Measurements from ENCODE around the gene CDS2. TPM values are rescaled to one million over a fixed set of nuclear protein-coding genes. Genes with fewer than 3 reads are reported as not detected.

Gene CDS2
- total RNA-seq, 1 experiment from 2014 or later, result 26.3 TPM

DNA sequence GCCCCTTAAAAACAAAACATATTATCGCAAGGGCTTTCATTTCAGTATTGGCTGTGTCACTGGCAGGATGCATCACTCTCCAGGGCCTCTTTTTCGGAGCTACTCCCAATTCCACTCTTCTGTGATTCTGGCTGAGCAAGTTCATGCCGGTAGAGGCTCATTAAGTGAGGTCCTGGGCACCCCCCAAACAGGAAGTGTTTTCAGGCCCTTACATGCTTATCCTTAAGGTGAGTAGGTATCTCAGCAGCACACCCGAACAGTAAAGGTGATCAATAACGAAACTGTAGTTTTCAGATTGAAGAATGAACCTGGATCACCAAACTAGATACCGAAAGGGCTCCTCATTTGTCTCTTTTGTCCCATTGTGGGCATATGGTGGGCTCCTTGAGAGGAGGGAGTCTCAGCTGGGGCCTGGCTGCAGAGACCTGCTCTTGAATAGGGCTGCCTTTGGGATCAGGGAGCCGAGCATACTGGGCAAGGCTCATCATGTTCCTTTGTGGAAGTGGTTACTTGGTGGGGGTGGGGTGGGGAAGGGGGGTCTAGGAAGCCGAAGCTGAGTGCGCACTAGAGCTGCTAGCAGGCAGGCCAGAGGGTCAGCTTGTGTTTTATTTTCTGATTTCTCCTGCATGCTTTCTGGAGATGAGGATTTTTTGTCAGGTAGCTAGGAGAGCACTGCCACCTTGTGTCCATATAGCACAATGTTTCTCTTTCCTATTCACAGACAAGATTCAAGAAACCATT is 65.2 kb downstream of the CDS2 start:
- H3K9me3 Mint-ChIP-seq (ENCODE audit: unreplicated experiment), result no peaks in the 10 kb centered on the region
- TF ChIP-seq, protein P1, sequence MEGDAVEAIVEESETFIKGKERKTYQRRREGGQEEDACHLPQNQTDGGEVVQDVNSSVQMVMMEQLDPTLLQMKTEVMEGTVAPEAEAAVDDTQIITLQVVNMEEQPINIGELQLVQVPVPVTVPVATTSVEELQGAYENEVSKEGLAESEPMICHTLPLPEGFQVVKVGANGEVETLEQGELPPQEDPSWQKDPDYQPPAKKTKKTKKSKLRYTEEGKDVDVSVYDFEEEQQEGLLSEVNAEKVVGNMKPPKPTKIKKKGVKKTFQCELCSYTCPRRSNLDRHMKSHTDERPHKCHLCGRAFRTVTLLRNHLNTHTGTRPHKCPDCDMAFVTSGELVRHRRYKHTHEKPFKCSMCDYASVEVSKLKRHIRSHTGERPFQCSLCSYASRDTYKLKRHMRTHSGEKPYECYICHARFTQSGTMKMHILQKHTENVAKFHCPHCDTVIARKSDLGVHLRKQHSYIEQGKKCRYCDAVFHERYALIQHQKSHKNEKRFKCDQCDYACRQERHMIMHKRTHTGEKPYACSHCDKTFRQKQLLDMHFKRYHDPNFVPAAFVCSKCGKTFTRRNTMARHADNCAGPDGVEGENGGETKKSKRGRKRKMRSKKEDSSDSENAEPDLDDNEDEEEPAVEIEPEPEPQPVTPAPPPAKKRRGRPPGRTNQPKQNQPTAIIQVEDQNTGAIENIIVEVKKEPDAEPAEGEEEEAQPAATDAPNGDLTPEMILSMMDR (IDR thresholded peaks at IDR 0.05; ENCODE audit: unreplicated experiment), result peak; percentile 81
- H3K27me3 Mint-ChIP-seq (ENCODE audit: insufficient read depth, unreplicated experiment), result no peaks in the 10 kb centered on the region
- H3K36me3 Mint-ChIP-seq (ENCODE audit: insufficient read depth, unreplicated experiment), result peaks cover 36% of the 10 kb centered on the region
- POLR2A ChIA-PET, result interaction anchor here (1.0 to 2.8 kb wide), 7 partner anchors 13 to 77 kb away, joined by 3 to 56 read pairs (median 4); partner anchors contain the start of genes CDS2 and PCNA
- H3K4me3 Mint-ChIP-seq (ENCODE audit: unreplicated experiment), result no peak overlapping the region
- peak; percentile 81 for DNase-seq (ENCODE audit: unreplicated experiment)
- intact Hi-C loops (cut with micrococcal nuclease), result loop anchor here (1.0 to 2.0 kb wide), 2 partner anchors 66 to 585 kb away; no protein-coding TSS in a partner anchor
- no peak overlapping the region for H3K27ac Mint-ChIP-seq (ENCODE audit: low read depth, unreplicated experiment)
- CTCF ChIA-PET, result interaction anchor here (0.5 to 5.1 kb wide), 41 partner anchors 11 to 623 kb away, joined by 3 to 162 read pairs (median 4); partner anchors contain the start of genes CDS2 and PCNA
- TSS peak; percentile 5 for BruUV-seq (replicated peaks)
- H3K4me1 Mint-ChIP-seq (ENCODE audit: insufficient read depth, unreplicated experiment), result no peaks in the 10 kb centered on the region

DNA sequence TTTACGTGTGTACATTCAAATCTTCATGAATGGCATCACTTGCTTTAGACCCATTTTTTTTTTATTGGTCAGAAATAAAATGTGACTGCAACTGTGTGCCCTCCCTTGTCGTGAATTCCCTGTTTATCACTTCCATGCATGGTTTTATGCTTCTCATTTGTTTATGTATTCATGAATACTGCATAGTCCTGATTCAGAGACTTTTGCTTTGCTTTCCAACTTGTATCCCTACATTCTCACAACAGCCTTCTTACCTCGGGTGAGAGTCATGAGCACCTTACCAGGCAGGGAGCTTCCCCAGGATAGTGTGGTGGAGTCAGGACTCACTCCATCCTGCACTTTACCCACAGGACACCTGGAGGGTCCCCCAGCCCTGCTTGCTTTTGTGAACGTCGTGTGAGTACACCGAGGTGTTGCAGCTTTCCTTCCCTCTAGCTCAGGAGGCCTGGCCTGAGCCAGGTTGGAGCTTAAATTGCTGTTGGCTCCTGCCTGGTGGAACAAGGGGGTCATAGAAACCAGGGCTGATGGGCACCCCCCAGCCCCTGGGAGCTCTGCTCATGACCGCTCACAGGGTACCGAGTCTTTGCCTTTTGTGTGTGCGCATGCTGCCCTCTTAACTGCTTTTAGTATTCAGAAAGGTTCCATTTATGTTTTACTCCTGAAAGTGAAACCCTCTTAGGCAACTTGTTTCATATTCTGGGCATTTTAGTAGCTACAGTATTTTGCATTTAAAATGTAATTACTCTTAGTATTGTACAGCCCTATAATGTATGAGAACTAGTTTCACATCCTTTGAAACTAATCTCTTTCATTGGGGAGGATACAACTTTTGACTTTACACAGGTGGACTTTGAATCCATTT is 66.0 kb downstream of the CDS2 start:
- POLR2A ChIA-PET, result interaction anchor here (1.0 to 2.8 kb wide), 7 partner anchors 12 to 76 kb away, joined by 3 to 56 read pairs (median 5); partner anchors contain the start of genes CDS2 and PCNA
- CTCF ChIA-PET, result interaction anchor here (0.6 to 5.1 kb wide), 47 partner anchors 11 to 960 kb away, joined by 3 to 162 read pairs (median 4); partner anchors contain the start of genes CDS2 and PCNA
- no peaks in the 10 kb centered on the region for H3K4me1 Mint-ChIP-seq (ENCODE audit: insufficient read depth, unreplicated experiment)
- H3K4me3 Mint-ChIP-seq (ENCODE audit: unreplicated experiment), result no peak overlapping the region
- BruUV-seq (replicated peaks), result no TSS peak
- intact Hi-C loops (cut with micrococcal nuclease), result loop anchor here (1.0 to 2.0 kb wide), 2 partner anchors 66 to 586 kb away; no protein-coding TSS in a partner anchor
- peaks cover 29% of the 10 kb centered on the region for H3K36me3 Mint-ChIP-seq (ENCODE audit: insufficient read depth, unreplicated experiment)
- DNase-seq (ENCODE audit: unreplicated experiment), result no peak
- no peaks in the 10 kb centered on the region for H3K9me3 Mint-ChIP-seq (ENCODE audit: unreplicated experiment)
- H3K27ac Mint-ChIP-seq (ENCODE audit: low read depth, unreplicated experiment), result no peak overlapping the region
- no peaks in the 10 kb centered on the region for H3K27me3 Mint-ChIP-seq (ENCODE audit: insufficient read depth, unreplicated experiment)
- TF ChIP-seq, protein P1 (IDR thresholded peaks at IDR 0.05; ENCODE audit: unreplicated experiment), result no peak

DNA sequence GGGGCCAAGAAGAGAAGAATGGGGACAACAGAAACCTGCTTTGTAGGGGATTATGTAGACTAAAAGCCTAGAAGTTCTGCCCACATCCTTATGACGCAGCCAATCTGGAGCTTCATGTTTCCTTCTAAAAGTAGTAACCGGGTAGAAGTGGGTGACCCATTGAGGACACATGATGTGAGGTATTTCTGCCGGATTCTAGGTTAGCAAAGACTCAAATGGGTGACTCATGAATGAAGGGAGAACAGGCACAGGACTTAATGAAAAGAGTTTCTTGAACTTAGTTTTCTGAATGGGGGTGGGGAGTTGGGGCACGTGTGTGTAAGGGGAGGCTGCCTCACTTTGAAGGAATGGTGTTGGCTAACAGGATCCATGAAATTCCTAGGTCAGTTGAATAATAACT is 68.8 kb downstream of the CDS2 start:
- TF ChIP-seq, protein P1 (IDR thresholded peaks at IDR 0.05; ENCODE audit: unreplicated experiment), result no peak
- Mint-ChIP-seq H3K27ac (ENCODE audit: low read depth, unreplicated experiment) (peak overlapping the region; percentile 29), H3K4me3 (ENCODE audit: unreplicated experiment) (no peak overlapping the region), H3K9me3 (ENCODE audit: unreplicated experiment) (no peaks in the 10 kb centered on the region), H3K4me1 (ENCODE audit: insufficient read depth, unreplicated experiment) (no peaks in the 10 kb centered on the region), H3K36me3 (ENCODE audit: insufficient read depth, unreplicated experiment) (peaks cover 5% of the 10 kb centered on the region), H3K27me3 (ENCODE audit: insufficient read depth, unreplicated experiment) (no peaks in the 10 kb centered on the region)
- CTCF ChIA-PET, result interaction anchor here (0.6 to 1.7 kb wide), 10 partner anchors 10 to 253 kb away, joined by 3 to 11 read pairs (median 4); partner anchors contain the start of gene CDS2
- intact Hi-C loops (cut with micrococcal nuclease), result no loop called here
- POLR2A ChIA-PET, result no interaction called here
- DNase-seq (ENCODE audit: unreplicated experiment), result peak; percentile 3
- BruUV-seq (replicated peaks), result no TSS peak

Measured in MCF 10A (cell line).